ENCODE data around the gene ARTN. TPM values are rescaled to one million over a fixed set of nuclear protein-coding genes. Genes with fewer than 3 reads are reported as not detected.

Gene ARTN
- polyA plus RNA-seq, 3 donors, result 0.15 TPM; not detected in 2

DNA sequence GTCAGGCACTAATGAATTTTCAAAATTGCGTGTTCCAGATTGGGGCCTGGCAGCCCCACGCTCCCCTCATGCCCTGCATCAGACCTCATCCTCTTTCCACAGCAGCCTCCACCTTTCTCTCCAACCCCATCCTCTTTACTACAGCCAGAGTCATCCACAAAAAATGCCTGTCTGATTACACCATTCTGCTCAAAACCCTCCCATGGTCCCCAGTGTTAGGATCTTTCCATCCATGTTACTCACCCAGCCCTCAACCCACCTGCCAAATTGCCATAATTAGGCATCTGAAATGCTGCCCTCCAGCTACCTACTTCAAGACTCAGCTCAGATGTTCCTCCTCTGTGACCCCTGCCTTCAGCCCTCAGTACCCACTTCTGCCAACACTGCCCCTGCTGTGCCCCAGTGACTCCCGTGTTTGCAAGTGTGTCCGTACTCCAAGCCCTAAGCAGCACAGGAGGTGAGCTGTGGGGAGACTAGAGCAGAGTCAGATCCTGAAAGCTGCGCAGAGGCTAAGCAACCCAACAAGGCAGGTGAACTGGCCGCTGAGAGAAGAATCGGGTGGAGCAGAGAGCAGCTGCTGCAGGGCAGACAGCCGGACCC is 715 bp upstream of the ARTN start:
- H3K27me3 ChIP-seq (ENCODE audit: control insufficient read depth in 2 of 2, insufficient read depth in 2 of 2, low read length in 2 of 2), result peaks cover 0 to 7% of the 10 kb centered on the region in 2 donors
- peak overlapping the region in 2 of 7 donors; percentile 2 to 63 for H3K27ac Mint-ChIP-seq
- peak overlapping the region; percentile 93 for H3K4me2 ChIP-seq (replicated peaks; ENCODE audit: extremely low read depth, low read length, poor library complexity, severe bottlenecking)
- peaks cover 7 to 9% of the 10 kb centered on the region in 2 donors for H3K36me3 Mint-ChIP-seq
- peak overlapping the region; percentile 64 to 84 for H3K4me3 Mint-ChIP-seq
- DNase-seq, result no peak
- no peaks in the 10 kb centered on the region for H4K20me1 ChIP-seq (ENCODE audit: insufficient read depth, low read length)
- no peaks in the 10 kb centered on the region for H3K36me3 ChIP-seq (replicated peaks in 1 of 2; ENCODE audit: control insufficient read depth in 1 of 2, insufficient read depth in 2 of 2, low read length in 2 of 2)
- peaks cover 35 to 39% of the 10 kb centered on the region in 2 donors for H3K4me1 ChIP-seq (ENCODE audit: control insufficient read depth in 1 of 2, insufficient read depth in 2 of 2, low read length in 2 of 2)
- intact Hi-C loops (cut with micrococcal nuclease), result loop anchor here in 1 of 2 donors (10.0 kb wide), 1 partner anchor 398 kb away; the partner anchor contains the start of gene PTPRF
- peaks cover 42% of the 10 kb centered on the region for H3K4me1 Mint-ChIP-seq
- 28% methylated on average over 7 of the region's 8 CpGs for WGBS (ENCODE audit: insufficient coverage)
- no peak overlapping the region for H3K27ac ChIP-seq (ENCODE audit: low read depth in 1 of 2, low read length in 2 of 2)
- peaks cover 13% of the 10 kb centered on the region for H3K79me2 ChIP-seq (ENCODE audit: insufficient read depth, low read length)
- peaks cover 0 to 3% of the 10 kb centered on the region in 2 donors for H3K9me3 ChIP-seq (replicated peaks in 1 of 2; ENCODE audit: control insufficient read depth in 1 of 2, insufficient read depth in 1 of 2, low read length in 2 of 2)
- H3K27me3 Mint-ChIP-seq (ENCODE audit: low read depth in 3 of 3), result peaks cover 5 to 25% (median 11%) of the 10 kb centered on the region in 3 donors
- H3K9ac ChIP-seq (ENCODE audit: insufficient read depth, low read length, poor library complexity, severe bottlenecking), result peak overlapping the region; percentile 60
- no peak for TF ChIP-seq CTCF (IDR thresholded peaks at IDR 0.05)
- peaks cover 0 to 6% (median 3%) of the 10 kb centered on the region in 7 donors for H3K9me3 Mint-ChIP-seq
- H3K4me3 ChIP-seq (replicated peaks in 1 of 3; ENCODE audit: low read depth in 2 of 3, low read length in 3 of 3), result peak overlapping the region; percentile 6 to 73 (median 32)
- H2AFZ ChIP-seq (ENCODE audit: insufficient read depth, low read depth, low read length, poor library complexity, severe bottlenecking), result peak overlapping the region; percentile 88

GRCh38 chr1:43934101-43934985 is 742 bp downstream of the ARTN start:
- peak overlapping the region; percentile 88 for H2AFZ ChIP-seq (ENCODE audit: insufficient read depth, low read depth, low read length, poor library complexity, severe bottlenecking)
- Mint-ChIP-seq H3K27ac (peak overlapping the region in 1 of 7 donors; percentile 13), H3K9me3 (peaks cover 0 to 4% (median 3%) of the 10 kb centered on the region in 7 donors), H3K4me3 (peak overlapping the region; percentile 64 to 84), H3K4me1 (peaks cover 44% of the 10 kb centered on the region), H3K27me3 (ENCODE audit: low read depth in 3 of 3) (peaks cover 6 to 25% (median 11%) of the 10 kb centered on the region in 3 donors), H3K36me3 (peaks cover 6 to 12% of the 10 kb centered on the region in 2 donors)
- peak; percentile 98 for TF ChIP-seq CTCF (IDR thresholded peaks at IDR 0.05)
- peaks cover 0 to 7% of the 10 kb centered on the region in 2 donors for H3K27me3 ChIP-seq (ENCODE audit: control insufficient read depth in 2 of 2, insufficient read depth in 2 of 2, low read length in 2 of 2)
- peaks cover 35 to 39% of the 10 kb centered on the region in 2 donors for H3K4me1 ChIP-seq (ENCODE audit: control insufficient read depth in 1 of 2, insufficient read depth in 2 of 2, low read length in 2 of 2)
- H3K9ac ChIP-seq (ENCODE audit: insufficient read depth, low read length, poor library complexity, severe bottlenecking), result peak overlapping the region; percentile 60
- H3K9me3 ChIP-seq (replicated peaks in 1 of 2; ENCODE audit: control insufficient read depth in 1 of 2, insufficient read depth in 1 of 2, low read length in 2 of 2), result peaks cover 0 to 3% of the 10 kb centered on the region in 2 donors
- peaks cover 13% of the 10 kb centered on the region for H3K79me2 ChIP-seq (ENCODE audit: insufficient read depth, low read length)
- peak overlapping the region; percentile 93 for H3K4me2 ChIP-seq (replicated peaks; ENCODE audit: extremely low read depth, low read length, poor library complexity, severe bottlenecking)
- no peaks in the 10 kb centered on the region for H3K36me3 ChIP-seq (replicated peaks in 1 of 2; ENCODE audit: control insufficient read depth in 1 of 2, insufficient read depth in 2 of 2, low read length in 2 of 2)
- peak; percentile 63 to 67 (median 67) for DNase-seq
- intact Hi-C loops (cut with micrococcal nuclease), result loop anchor here (1.0 to 10.0 kb wide), 3 partner anchors 171 to 400 kb away; partner anchors contain the start of gene PTPRF (in 1 of the 2)
- WGBS (ENCODE audit: insufficient coverage), result 29% methylated on average over 10 of the region's 13 CpGs
- no peak overlapping the region for H3K27ac ChIP-seq (ENCODE audit: low read depth in 1 of 2, low read length in 2 of 2)
- H3K4me3 ChIP-seq (replicated peaks in 1 of 3; ENCODE audit: low read depth in 2 of 3, low read length in 3 of 3), result peak overlapping the region in 1 of 3 experiments; percentile 73
- H4K20me1 ChIP-seq (ENCODE audit: insufficient read depth, low read length), result no peaks in the 10 kb centered on the region

Data from CD14-positive monocyte (primary cell).